Dermis blood vessel endothelial cell (primary cell): Measurements from ENCODE around the gene MT1F. TPM values are rescaled to one million over a fixed set of nuclear protein-coding genes. Genes with fewer than 3 reads are reported as not detected.
"Not testable (repeated sequence)": the region's sequence is repeated elsewhere in the genome, so short reads cannot be mapped to it uniquely, and the experiment has no call there.

ENCODE experiments used
- DNase-seq: peaks from one replicate; pipeline ENCODE4 v3.0.0; 2010
- total RNA-seq: library from RNA; depleted of rRNA; stranded (reverse); fragments of >200 nt; gene quantifications from 2 replicates; pipeline ENCODE4 v1.2.3, GENCODE V29; 2014

Gene MT1F
- total RNA-seq, 1 donor from 2014 or later = 0.34 TPM

GRCh38 chr16:56645311-56645710 lies 12.4 kb upstream of the MT1F start:
- no peak for DNase-seq

GRCh38 chr16:56645838-56646237 lies 11.9 kb upstream of the MT1F start:
- no peak for DNase-seq

GRCh38 chr16:56647641-56648431 lies 9.9 kb upstream of the MT1F start:
- DNase-seq = no peak

- DNase-seq = no peak
Observed at GRCh38 chr16:56649271-56649670, 8.5 kb upstream of the MT1F start.

GRCh38 chr16:56649820-56650219 lies 7.9 kb upstream of the MT1F start:
- DNase-seq = no peak

- no peak for DNase-seq
Observed at GRCh38 chr16:56651586-56651985, 6.2 kb upstream of the MT1F start, which contains the start of gene MT1B. MT1B (plus strand) TSS chr16:56651886; CDS start chr16:56651954, 68 bp downstream.

- DNase-seq = no peak
Observed at GRCh38 chr16:56652600-56652999, 5.2 kb upstream of the MT1F start.

- DNase-seq = no peak
Observed at GRCh38 chr16:56653218-56653617, 4.5 kb upstream of the MT1F start.

- DNase-seq = no peak
Observed at GRCh38 chr16:56658327-56658875, 642 bp downstream of the MT1F start.

- DNase-seq = peak; percentile 8
Observed at GRCh38 chr16:56662357-56663354, 4.9 kb downstream of the MT1F start.

GRCh38 chr16:56664506-56664905 lies 6.7 kb downstream of the MT1F start:
- no peak for DNase-seq

GRCh38 chr16:56665286-56666261 lies 7.8 kb downstream of the MT1F start:
- DNase-seq = not testable (repeated sequence)

GRCh38 chr16:56667581-56668571 lies 10.1 kb downstream of the MT1F start, which contains the start of gene MT1G:
MT1G (minus strand) TSS chr16:56668065; CDS start chr16:56667993, 72 bp downstream.
- peak; percentile 22 for DNase-seq

GRCh38 chr16:56669005-56669839 lies 11.5 kb downstream of the MT1F start, which contains the start of gene MT1H:
MT1H (plus strand) TSS chr16:56669814; CDS start chr16:56669885, 71 bp downstream.
- no peak for DNase-seq

GRCh38 chr16:56669840-56670619 lies 12.3 kb downstream of the MT1F start:
- no peak for DNase-seq

- DNase-seq = no peak
Observed at GRCh38 chr16:56670620-56670934, 12.8 kb downstream of the MT1F start.

- not testable (repeated sequence) for DNase-seq
Observed at GRCh38 chr16:56671691-56672090, 13.9 kb downstream of the MT1F start.

GRCh38 chr16:56672171-56672570 lies 14.4 kb downstream of the MT1F start:
- not testable (repeated sequence) for DNase-seq
